NCI-H69 (cell line): ENCODE results near the gene FBN2.
"Not testable (repeated sequence)": the region's sequence is repeated elsewhere in the genome, so short reads cannot be mapped to it uniquely, and the experiment has no call there.

Experiments used
- DNase-seq: peaks from one replicate; lab custom pipeline; 2025; lab: John Stamatoyannopoulos, UW

The FBN2 gene

GRCh38 chr5:128534726-128535125 is 3.3 kb downstream of the FBN2 start:
- peak; percentile 21 for DNase-seq

GRCh38 chr5:128532776-128533175 is 5.3 kb downstream of the FBN2 start:
- DNase-seq, result no peak

- no peak for DNase-seq
Measured at GRCh38 chr5:128532127-128532526, 5.9 kb downstream of the FBN2 start.

- no peak for DNase-seq
Measured at GRCh38 chr5:128528637-128529255, 9.3 kb downstream of the FBN2 start.

GRCh38 chr5:128528126-128528525 is 9.9 kb downstream of the FBN2 start:
- DNase-seq, result no peak

- no peak for DNase-seq
Measured at GRCh38 chr5:128527077-128527476, 11.0 kb downstream of the FBN2 start.

- no peak for DNase-seq
Measured at GRCh38 chr5:128522336-128522735, 15.7 kb downstream of the FBN2 start.

- no peak for DNase-seq
Measured at GRCh38 chr5:128519827-128520226, 18.2 kb downstream of the FBN2 start.

- no peak for DNase-seq
Measured at GRCh38 chr5:128516978-128517377, 21.1 kb downstream of the FBN2 start.

- peak; percentile 4 for DNase-seq
Measured at GRCh38 chr5:128513806-128514205, 24.2 kb downstream of the FBN2 start.

GRCh38 chr5:128512894-128513293 is 25.2 kb downstream of the FBN2 start:
- DNase-seq, result no peak

GRCh38 chr5:128506643-128507042 is 31.4 kb downstream of the FBN2 start:
- no peak for DNase-seq

- not testable (repeated sequence) for DNase-seq
Measured at GRCh38 chr5:128503727-128504126, 34.3 kb downstream of the FBN2 start.

GRCh38 chr5:128498844-128499455 is 39.1 kb downstream of the FBN2 start:
- peak; percentile 79 for DNase-seq

GRCh38 chr5:128494516-128494915 is 43.5 kb downstream of the FBN2 start:
- peak; percentile 16 for DNase-seq

GRCh38 chr5:128493657-128494329 is 44.3 kb downstream of the FBN2 start:
- no peak for DNase-seq

GRCh38 chr5:128491291-128491690 is 46.8 kb downstream of the FBN2 start:
- peak; percentile 40 for DNase-seq

- DNase-seq, result no peak
Measured at GRCh38 chr5:128490761-128491160, 47.3 kb downstream of the FBN2 start.

GRCh38 chr5:128487041-128487440 is 51.0 kb downstream of the FBN2 start:
- DNase-seq, result no peak

GRCh38 chr5:128483738-128484137 is 54.3 kb downstream of the FBN2 start:
- no peak for DNase-seq

GRCh38 chr5:128480906-128481633 is 57.0 kb downstream of the FBN2 start:
- no peak for DNase-seq

- no peak for DNase-seq
Measured at GRCh38 chr5:128480158-128480557, 57.9 kb downstream of the FBN2 start.
